ENCODE results near the gene AMELX. TPM values are rescaled to one million over a fixed set of nuclear protein-coding genes. Genes with fewer than 3 reads are reported as not detected.

The AMELX gene
- total and polyA plus RNA-seq, 2 of the 13 experiments (the other 11 are each of a cell fraction or from before 2014, with no cell fraction given), result not detected

DNA sequence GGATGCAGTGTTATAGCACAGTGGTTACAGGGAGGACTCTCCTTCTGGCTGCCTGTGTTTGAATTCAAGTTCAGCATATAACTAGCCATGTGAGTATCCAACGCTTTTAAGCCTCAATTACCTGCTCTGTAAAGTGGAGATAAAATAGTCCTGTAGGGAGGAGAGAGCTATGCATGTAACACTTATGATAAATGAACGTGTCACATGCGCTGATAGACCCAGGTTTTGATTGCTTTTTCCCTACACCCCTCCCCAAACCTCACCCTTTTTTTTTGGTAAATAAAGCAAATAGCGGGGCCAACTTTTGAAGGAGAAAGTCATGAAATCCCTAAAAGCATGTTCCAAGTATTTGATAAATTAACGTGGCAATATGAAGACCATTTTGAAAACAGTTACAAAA is 20.4 kb upstream of the AMELX start:
- H3K9ac ChIP-seq (ENCODE audit: insufficient read depth, low read depth, low read length), result no peak overlapping the region
- BruUV-seq (replicated peaks), result no TSS peak
- DNase-seq (ENCODE audit: low spot score), result no peak
- no peak for ATAC-seq
- no peak overlapping the region for H3K4me3 ChIP-seq (replicated peaks in 1 of 3; ENCODE audit: insufficient read depth in 1 of 3, low read depth in 2 of 3, low read length in 3 of 3)
- POLR2A ChIA-PET, result no interaction called here
- no peaks in the 10 kb centered on the region for H3K27me3 ChIP-seq (ENCODE audit: control insufficient read depth in 1 of 2, insufficient read depth in 2 of 2, low read length in 2 of 2)
- H3K27ac ChIP-seq (ENCODE audit: extremely low read length, insufficient read depth, low read length), result no peak overlapping the region
- no peaks in the 10 kb centered on the region for H3K9me3 ChIP-seq (ENCODE audit: low read length)
- TF ChIP-seq, protein P1, sequence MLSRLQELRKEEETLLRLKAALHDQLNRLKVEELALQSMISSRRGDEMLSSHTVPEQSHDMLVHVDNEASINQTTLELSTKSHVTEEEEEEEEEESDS (CRISPR knock-in tag; IDR thresholded peaks at IDR 0.05; ENCODE audit: borderline replicate concordance), result no peak
- TF ChIP-seq ZNF34 (CRISPR knock-in tag; IDR thresholded peaks at IDR 0.05; ENCODE audit: borderline replicate concordance) (no peak), SMARCC2 (IDR thresholded peaks at IDR 0.05) (no peak), IRF2 (CRISPR knock-in tag; IDR thresholded peaks at IDR 0.05) (no peak), ZNF296 (CRISPR knock-in tag; conservative IDR thresholded peaks at IDR 0.05) (no peak), ZNF766 (CRISPR knock-in tag; IDR thresholded peaks at IDR 0.05; ENCODE audit: borderline replicate concordance) (no peak)
- TF ChIP-seq, protein P2, sequence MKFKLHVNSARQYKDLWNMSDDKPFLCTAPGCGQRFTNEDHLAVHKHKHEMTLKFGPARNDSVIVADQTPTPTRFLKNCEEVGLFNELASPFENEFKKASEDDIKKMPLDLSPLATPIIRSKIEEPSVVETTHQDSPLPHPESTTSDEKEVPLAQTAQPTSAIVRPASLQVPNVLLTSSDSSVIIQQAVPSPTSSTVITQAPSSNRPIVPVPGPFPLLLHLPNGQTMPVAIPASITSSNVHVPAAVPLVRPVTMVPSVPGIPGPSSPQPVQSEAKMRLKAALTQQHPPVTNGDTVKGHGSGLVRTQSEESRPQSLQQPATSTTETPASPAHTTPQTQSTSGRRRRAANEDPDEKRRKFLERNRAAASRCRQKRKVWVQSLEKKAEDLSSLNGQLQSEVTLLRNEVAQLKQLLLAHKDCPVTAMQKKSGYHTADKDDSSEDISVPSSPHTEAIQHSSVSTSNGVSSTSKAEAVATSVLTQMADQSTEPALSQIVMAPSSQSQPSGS (CRISPR knock-in tag; IDR thresholded peaks at IDR 0.05), result no peak
- no peaks in the 10 kb centered on the region for H4K20me1 ChIP-seq (ENCODE audit: insufficient read depth, low read length)
- no peak overlapping the region for H2AFZ ChIP-seq (ENCODE audit: low read length)
- in situ Hi-C loops (cut with HindIII; ENCODE audit: extremely low pct_ligation_motif_present, low pct_unique_long_range_greater_than_20kb), result no loop called here
- FAIRE-seq, result no peak
- H3K79me2 ChIP-seq (ENCODE audit: insufficient read depth, low read length), result no peaks in the 10 kb centered on the region
- WGBS (ENCODE audit: low lambda C conversion rate), result 21% methylated on average over 5 of the region's 5 CpGs
- H3K4me2 ChIP-seq (ENCODE audit: low read depth, low read length), result no peak overlapping the region
- intact Hi-C loops (cut with micrococcal nuclease; ENCODE audit: unreplicated experiment), result no loop called here
- peaks cover 6% of the 10 kb centered on the region; the same call in 1 of the 2 replicates for H3K4me1 ChIP-seq (ENCODE audit: insufficient read depth, low read length)
- CTCF ChIA-PET (ENCODE audit: low intra/inter-chr PET ratio, low total read pairs), result no interaction called here
- H3K36me3 ChIP-seq (replicated peaks in 1 of 2; ENCODE audit: control insufficient read depth in 1 of 2, insufficient read depth in 2 of 2, low read length in 2 of 2), result no peaks in the 10 kb centered on the region

- Histone ChIP-seq H3K79me2 (ENCODE audit: insufficient read depth, low read length) (no peaks in the 10 kb centered on the region), H3K9ac (ENCODE audit: insufficient read depth, low read depth, low read length) (no peak overlapping the region), H4K20me1 (ENCODE audit: insufficient read depth, low read length) (no peaks in the 10 kb centered on the region), H3K27me3 (ENCODE audit: control insufficient read depth in 1 of 2, insufficient read depth in 2 of 2, low read length in 2 of 2) (no peaks in the 10 kb centered on the region), H2AFZ (ENCODE audit: low read length) (no peak overlapping the region), H3K4me3 (replicated peaks in 1 of 3; ENCODE audit: insufficient read depth in 1 of 3, low read depth in 2 of 3, low read length in 3 of 3) (no peak overlapping the region), H3K4me2 (ENCODE audit: low read depth, low read length) (no peak overlapping the region), H3K36me3 (replicated peaks in 1 of 2; ENCODE audit: control insufficient read depth in 1 of 2, insufficient read depth in 2 of 2, low read length in 2 of 2) (no peaks in the 10 kb centered on the region), H3K27ac (ENCODE audit: extremely low read length, insufficient read depth, low read length) (no peak overlapping the region), H3K9me3 (ENCODE audit: low read length) (no peaks in the 10 kb centered on the region), H3K4me1 (ENCODE audit: insufficient read depth, low read length) (no peaks in the 10 kb centered on the region)
- intact Hi-C loops (cut with micrococcal nuclease; ENCODE audit: unreplicated experiment), result no loop called here
- no TSS peak for BruUV-seq (replicated peaks)
- POLR2A ChIA-PET, result no interaction called here
- DNase-seq (ENCODE audit: low spot score) (no peak), FAIRE-seq (no peak), ATAC-seq (no peak)
- CTCF ChIA-PET (ENCODE audit: low intra/inter-chr PET ratio, low total read pairs), result no interaction called here
- 82% methylated on average over 1 of the region's 1 CpG for WGBS (ENCODE audit: low lambda C conversion rate)
- in situ Hi-C loops (cut with HindIII; ENCODE audit: extremely low pct_ligation_motif_present, low pct_unique_long_range_greater_than_20kb), result no loop called here
- no peak for TF ChIP-seq ZSCAN22 (CRISPR knock-in tag; IDR thresholded peaks at IDR 0.05)
- TF ChIP-seq ZNF329 (CRISPR knock-in tag; IDR thresholded peaks at IDR 0.05; ENCODE audit: low read depth), result no peak
- TF ChIP-seq SMARCE1 (IDR thresholded peaks at IDR 0.05; ENCODE audit: borderline replicate concordance), result no peak
Observed at GRCh38 chrX:11273544-11273943, 19.7 kb upstream of the AMELX start.
